ENCODE data around the gene FOXL1. TPM values are rescaled to one million over a fixed set of nuclear protein-coding genes. Genes with fewer than 3 reads are reported as not detected.

FOXL1 gene
- total RNA-seq, 1 experiment from 2014 or later: 7.5 TPM

GRCh38 chr16:86622700-86623615 is 44.6 kb downstream of the FOXL1 start:
- Histone ChIP-seq H3K9me2 (ENCODE audit: insufficient read depth) (no peaks in the 10 kb centered on the region), H3K9ac (ENCODE audit: low read length) (no peak overlapping the region), H3K4me1 (ENCODE audit: control insufficient read depth in 1 of 2, insufficient read depth in 2 of 2, low read length in 2 of 2) (peaks cover 0 to 20% of the 10 kb centered on the region in 2 experiments; a peak in 1 of 4 replicates), H3K9me3 (ENCODE audit: control insufficient read depth in 1 of 2, insufficient read depth in 1 of 2, low read depth in 1 of 2, low read length in 2 of 2) (no peaks in the 10 kb centered on the region), H3K4me2 (ENCODE audit: low read length) (no peak overlapping the region), H3K4me3 (replicated peaks in 1 of 2; ENCODE audit: low read depth in 1 of 2, low read length in 2 of 2) (no peak overlapping the region), H2AFZ (ENCODE audit: low read depth, low read length, poor library complexity, severe bottlenecking) (no peak overlapping the region), H3K36me3 (ENCODE audit: control insufficient read depth in 1 of 2, insufficient read depth in 2 of 2, low read length in 2 of 2) (no peaks in the 10 kb centered on the region), H4K20me1 (ENCODE audit: insufficient read depth) (no peaks in the 10 kb centered on the region), H3K27me3 (ENCODE audit: insufficient read depth, low read length) (no peaks in the 10 kb centered on the region), H3K79me2 (ENCODE audit: insufficient read depth, low read length) (no peaks in the 10 kb centered on the region), H3K27ac (ENCODE audit: low read depth, low read length) (no peak overlapping the region)
- CTCF ChIA-PET: no interaction called here
- no peak for ATAC-seq
- intact Hi-C loops (cut with micrococcal nuclease): no loop called here
- TF ChIP-seq SP1 (IDR thresholded peaks at IDR 0.05; ENCODE audit: low read depth) (no peak), ELF1 (IDR thresholded peaks at IDR 0.05; ENCODE audit: borderline replicate concordance, low read depth) (no peak), RAD21 (IDR thresholded peaks at IDR 0.05; ENCODE audit: low read depth) (no peak), CBX3 (IDR thresholded peaks at IDR 0.05; ENCODE audit: low read depth) (no peak), ZFX (IDR thresholded peaks at IDR 0.05) (no peak), EZH2 (IDR thresholded peaks at IDR 0.05) (no peak), SRF (IDR thresholded peaks at IDR 0.05; ENCODE audit: low read depth) (no peak), CEBPB (IDR thresholded peaks at IDR 0.05; ENCODE audit: low read depth) (no peak), MAX (IDR thresholded peaks at IDR 0.05) (no peak), SIN3A (IDR thresholded peaks at IDR 0.05; ENCODE audit: low read depth) (no peak), POLR2AphosphoS5 (IDR thresholded peaks at IDR 0.05; ENCODE audit: low read depth, low read length) (no peak), ATF3 (IDR thresholded peaks at IDR 0.05) (no peak), JUND (IDR thresholded peaks at IDR 0.05) (no peak), EZH2phosphoT487 (IDR thresholded peaks at IDR 0.05; ENCODE audit: borderline replicate concordance) (no peak), REST (IDR thresholded peaks at IDR 0.05; ENCODE audit: low read depth) (no peak), FOSL1 (IDR thresholded peaks at IDR 0.05; ENCODE audit: low read depth) (no peak)
- TF ChIP-seq, protein P1, sequence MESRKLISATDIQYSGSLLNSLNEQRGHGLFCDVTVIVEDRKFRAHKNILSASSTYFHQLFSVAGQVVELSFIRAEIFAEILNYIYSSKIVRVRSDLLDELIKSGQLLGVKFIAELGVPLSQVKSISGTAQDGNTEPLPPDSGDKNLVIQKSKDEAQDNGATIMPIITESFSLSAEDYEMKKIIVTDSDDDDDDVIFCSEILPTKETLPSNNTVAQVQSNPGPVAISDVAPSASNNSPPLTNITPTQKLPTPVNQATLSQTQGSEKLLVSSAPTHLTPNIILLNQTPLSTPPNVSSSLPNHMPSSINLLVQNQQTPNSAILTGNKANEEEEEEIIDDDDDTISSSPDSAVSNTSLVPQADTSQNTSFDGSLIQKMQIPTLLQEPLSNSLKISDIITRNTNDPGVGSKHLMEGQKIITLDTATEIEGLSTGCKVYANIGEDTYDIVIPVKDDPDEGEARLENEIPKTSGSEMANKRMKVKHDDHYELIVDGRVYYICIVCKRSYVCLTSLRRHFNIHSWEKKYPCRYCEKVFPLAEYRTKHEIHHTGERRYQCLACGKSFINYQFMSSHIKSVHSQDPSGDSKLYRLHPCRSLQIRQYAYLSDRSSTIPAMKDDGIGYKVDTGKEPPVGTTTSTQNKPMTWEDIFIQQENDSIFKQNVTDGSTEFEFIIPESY (IDR thresholded peaks at IDR 0.05; ENCODE audit: extremely low read depth, insufficient replicate concordance, low read length): no peak
- TF ChIP-seq, protein P2, sequence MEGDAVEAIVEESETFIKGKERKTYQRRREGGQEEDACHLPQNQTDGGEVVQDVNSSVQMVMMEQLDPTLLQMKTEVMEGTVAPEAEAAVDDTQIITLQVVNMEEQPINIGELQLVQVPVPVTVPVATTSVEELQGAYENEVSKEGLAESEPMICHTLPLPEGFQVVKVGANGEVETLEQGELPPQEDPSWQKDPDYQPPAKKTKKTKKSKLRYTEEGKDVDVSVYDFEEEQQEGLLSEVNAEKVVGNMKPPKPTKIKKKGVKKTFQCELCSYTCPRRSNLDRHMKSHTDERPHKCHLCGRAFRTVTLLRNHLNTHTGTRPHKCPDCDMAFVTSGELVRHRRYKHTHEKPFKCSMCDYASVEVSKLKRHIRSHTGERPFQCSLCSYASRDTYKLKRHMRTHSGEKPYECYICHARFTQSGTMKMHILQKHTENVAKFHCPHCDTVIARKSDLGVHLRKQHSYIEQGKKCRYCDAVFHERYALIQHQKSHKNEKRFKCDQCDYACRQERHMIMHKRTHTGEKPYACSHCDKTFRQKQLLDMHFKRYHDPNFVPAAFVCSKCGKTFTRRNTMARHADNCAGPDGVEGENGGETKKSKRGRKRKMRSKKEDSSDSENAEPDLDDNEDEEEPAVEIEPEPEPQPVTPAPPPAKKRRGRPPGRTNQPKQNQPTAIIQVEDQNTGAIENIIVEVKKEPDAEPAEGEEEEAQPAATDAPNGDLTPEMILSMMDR (IDR thresholded peaks at IDR 0.05 in 2 of 3, conservative IDR thresholded peaks at IDR 0.05 in 1 of 3; ENCODE audit: borderline replicate concordance in 1 of 3, insufficient read depth in 1 of 3, low read depth in 2 of 3, low read length in 2 of 3): no peak
- RAD21 ChIA-PET (ENCODE audit: low non-redundant PET in 1 of 2, low total read pairs in 2 of 2, uncharacterized antibody in 2 of 2, unreplicated experiment in 2 of 2): no interaction called here
- BruUV-seq (replicated peaks): no TSS peak
- POLR2A ChIA-PET: no interaction called here
- DNase-seq (ENCODE audit: low read depth, low spot score): no peak

All from HCT116 (cell line).